ENCODE data around the gene TUBB2B. TPM values are rescaled to one million over a fixed set of nuclear protein-coding genes. Genes with fewer than 3 reads are reported as not detected.

The TUBB2B gene
- total and polyA plus RNA-seq, 7 donors: 1.1 to 5.7 (median 3.4) TPM

DNA sequence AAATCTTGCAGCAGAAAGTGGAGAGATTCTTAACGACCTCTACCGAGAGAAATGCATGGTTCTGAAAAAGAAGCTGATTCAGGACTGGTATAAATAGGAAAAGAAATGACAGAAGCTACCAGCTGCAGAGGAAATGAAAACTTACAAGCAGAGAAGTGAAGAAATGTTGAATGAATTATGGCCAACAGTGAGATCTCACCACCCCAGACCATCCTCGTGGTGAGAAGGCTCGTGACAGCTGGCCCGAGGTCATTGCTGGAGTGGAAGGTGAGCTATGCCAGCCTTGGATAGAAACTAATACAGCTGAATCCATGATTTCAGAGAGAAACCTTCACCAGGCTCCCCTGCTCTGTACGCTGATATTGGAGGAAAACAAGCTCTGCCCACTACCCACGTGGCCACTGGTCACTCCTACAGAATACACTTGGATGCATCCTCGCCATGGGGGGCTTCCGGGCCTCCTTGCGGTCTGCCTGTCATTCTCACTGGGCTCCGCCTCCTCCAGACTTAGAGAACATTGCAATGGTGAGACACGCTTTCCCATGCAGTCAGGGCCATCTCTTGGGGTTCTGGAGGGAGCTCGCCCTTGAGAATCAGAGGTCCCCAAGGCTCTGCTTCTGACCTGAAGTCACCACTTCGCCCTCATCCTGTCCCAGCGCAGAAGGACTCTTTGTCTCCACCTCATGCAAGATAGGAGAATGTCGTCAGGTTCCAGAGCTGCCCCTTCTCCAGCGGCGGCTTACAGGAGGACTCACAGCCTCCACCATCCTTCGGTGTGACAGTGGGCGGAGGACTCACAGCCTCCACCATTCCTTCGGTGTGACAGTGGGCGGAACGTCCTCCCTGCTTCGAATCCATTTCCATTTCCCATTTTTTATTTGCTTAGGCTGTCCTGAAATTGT lies 10.6 kb upstream of the TUBB2B start:
- Histone ChIP-seq H3K9me3 (no peaks in the 10 kb centered on the region), H3K4me3 (no peak overlapping the region), H3K27ac (peak overlapping the region; percentile 2), H3K4me1 (no peaks in the 10 kb centered on the region), H3K36me3 (ENCODE audit: insufficient read depth in 1 of 2, low read depth in 1 of 2) (no peaks in the 10 kb centered on the region), H3K27me3 (ENCODE audit: insufficient read depth in 3 of 3, low read length in 2 of 3) (peaks cover 0 to 65% (median 4%) of the 10 kb centered on the region in 3 donors)
- intact Hi-C loops (cut with DNase I): no loop called here
- TF ChIP-seq CTCF (IDR thresholded peaks at IDR 0.05): no peak
- 36 to 61% (median 41%) methylated on average over 24 of the region's 24 CpGs for WGBS, 3 donors
- peak; percentile 59 to 83 (median 74) for ATAC-seq
- no peak for DNase-seq

DNA sequence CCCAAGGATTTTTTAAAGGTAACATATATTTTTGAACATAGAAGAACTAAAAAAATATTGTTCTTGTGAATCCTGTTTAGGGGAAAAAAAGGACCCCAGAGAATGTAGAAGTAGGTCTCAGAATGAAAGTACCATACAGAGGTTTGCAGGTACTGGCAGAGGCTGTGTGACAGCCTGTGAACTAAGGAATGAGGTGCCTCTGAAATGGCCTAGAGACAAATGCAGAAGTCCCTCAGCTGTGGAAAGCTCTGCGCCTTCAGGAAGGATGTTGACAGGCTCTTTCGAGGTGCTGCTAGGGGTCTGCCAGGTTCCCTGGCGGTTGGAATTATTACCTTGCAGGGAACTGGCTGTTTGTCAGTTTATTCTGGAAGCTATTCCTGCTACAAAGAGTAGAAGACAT lies 8.6 kb upstream of the TUBB2B start:
- intact Hi-C loops (cut with DNase I): no loop called here
- Histone ChIP-seq H3K27ac (no peak overlapping the region), H3K27me3 (ENCODE audit: insufficient read depth in 3 of 3, low read length in 2 of 3) (peaks cover 0 to 82% (median 12%) of the 10 kb centered on the region in 3 donors), H3K4me3 (no peak overlapping the region), H3K4me1 (peaks cover 6% of the 10 kb centered on the region), H3K36me3 (ENCODE audit: insufficient read depth in 1 of 2, low read depth in 1 of 2) (no peaks in the 10 kb centered on the region), H3K9me3 (no peaks in the 10 kb centered on the region)
- DNase-seq (no peak), ATAC-seq (no peak)
- 68 to 85% (median 79%) methylated on average over 3 of the region's 3 CpGs for WGBS, 3 donors
- TF ChIP-seq CTCF (IDR thresholded peaks at IDR 0.05): no peak

GRCh38 chr6:3235486-3235885 lies 8.0 kb upstream of the TUBB2B start:
- no peaks in the 10 kb centered on the region for H3K9me3 ChIP-seq
- no peak overlapping the region for H3K27ac ChIP-seq
- DNase-seq (no peak), ATAC-seq (no peak)
- intact Hi-C loops (cut with DNase I): no loop called here
- peaks cover 6% of the 10 kb centered on the region for H3K4me1 ChIP-seq
- 95 to 96% (median 96%) methylated on average over 2 of the region's 2 CpGs for WGBS, 3 donors
- no peak overlapping the region for H3K4me3 ChIP-seq
- no peaks in the 10 kb centered on the region for H3K36me3 ChIP-seq (ENCODE audit: insufficient read depth in 1 of 2, low read depth in 1 of 2)
- H3K27me3 ChIP-seq (ENCODE audit: insufficient read depth in 3 of 3, low read length in 2 of 3): peaks cover 0 to 87% (median 12%) of the 10 kb centered on the region in 3 donors
- TF ChIP-seq CTCF (IDR thresholded peaks at IDR 0.05): no peak

DNA sequence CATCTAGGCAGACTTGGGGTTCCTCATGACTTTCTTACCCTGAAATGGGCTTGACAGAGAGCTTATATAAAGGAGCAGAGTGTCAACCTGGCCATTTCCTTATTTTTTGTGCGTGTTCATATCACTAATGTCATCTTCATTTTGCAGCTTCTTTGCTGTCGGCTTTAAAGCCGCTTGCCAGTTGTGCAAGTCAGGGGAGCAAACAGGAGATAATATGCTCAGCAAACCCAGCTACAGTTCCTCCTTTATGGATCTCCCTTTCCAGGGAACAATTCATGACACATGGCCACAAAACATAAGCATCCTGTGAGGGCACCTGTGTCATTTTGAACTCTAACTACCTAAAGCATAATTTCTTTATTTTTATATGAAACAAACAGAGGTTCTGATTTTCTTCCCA lies 6.5 kb upstream of the TUBB2B start:
- TF ChIP-seq CTCF (IDR thresholded peaks at IDR 0.05): no peak
- peaks cover 0 to 98% (median 14%) of the 10 kb centered on the region in 3 donors for H3K27me3 ChIP-seq (ENCODE audit: insufficient read depth in 3 of 3, low read length in 2 of 3)
- H3K9me3 ChIP-seq: no peaks in the 10 kb centered on the region
- H3K4me1 ChIP-seq: peaks cover 12% of the 10 kb centered on the region
- ATAC-seq (no peak), DNase-seq (no peak)
- no peak overlapping the region for H3K27ac ChIP-seq
- no peaks in the 10 kb centered on the region for H3K36me3 ChIP-seq (ENCODE audit: insufficient read depth in 1 of 2, low read depth in 1 of 2)
- 84 to 89% (median 89%) methylated on average over 3 of the region's 3 CpGs for WGBS, 3 donors
- intact Hi-C loops (cut with DNase I): no loop called here
- no peak overlapping the region for H3K4me3 ChIP-seq

Data from psoas muscle (tissue), 8 donors.